Activated CD4-positive, alpha-beta T cell treated with anti-CD3 and anti-CD28 coated beads, Interleukin-2, Interleukin-6, amounts not matched to agents 100 ng/mL and 50 ng/mL, durations not matched to agents 16 hours and 8 hours (primary cell): Measurements from ENCODE around the gene PDCD1.

Source experiments
- DNase-seq: peaks from one replicate; pipeline ENCODE4 v3.0.0-alpha.2; 2020

The PDCD1 gene

GRCh38 chr2:241895427-241895711 lies 36.7 kb upstream of the PDCD1 start:
- no peak for DNase-seq

GRCh38 chr2:241894681-241895426 lies 36.2 kb upstream of the PDCD1 start:
- no peak for DNase-seq

- no peak for DNase-seq
Measured at GRCh38 chr2:241894056-241894641, 35.5 kb upstream of the PDCD1 start.

- DNase-seq, result no peak
Measured at GRCh38 chr2:241893265-241893664, 34.6 kb upstream of the PDCD1 start.

- no peak for DNase-seq
Measured at GRCh38 chr2:241892299-241893137, 33.8 kb upstream of the PDCD1 start.

GRCh38 chr2:241891988-241892298 lies 33.2 kb upstream of the PDCD1 start:
- no peak for DNase-seq

GRCh38 chr2:241891315-241891987 lies 32.8 kb upstream of the PDCD1 start:
- no peak for DNase-seq

GRCh38 chr2:241890524-241891235 lies 32.0 kb upstream of the PDCD1 start:
- no peak for DNase-seq

GRCh38 chr2:241888641-241889040 lies 29.9 kb upstream of the PDCD1 start:
- no peak for DNase-seq

- DNase-seq, result no peak
Measured at GRCh38 chr2:241887806-241888522, 29.3 kb upstream of the PDCD1 start.

- no peak for DNase-seq
Measured at GRCh38 chr2:241886840-241887447, 28.2 kb upstream of the PDCD1 start.

GRCh38 chr2:241885946-241886643 lies 27.4 kb upstream of the PDCD1 start:
- DNase-seq, result no peak

- DNase-seq, result no peak
Measured at GRCh38 chr2:241885291-241885945, 26.7 kb upstream of the PDCD1 start.

GRCh38 chr2:241884951-241885290 lies 26.2 kb upstream of the PDCD1 start:
- DNase-seq, result no peak

- no peak for DNase-seq
Measured at GRCh38 chr2:241882091-241882625, 23.5 kb upstream of the PDCD1 start.

- DNase-seq, result no peak
Measured at GRCh38 chr2:241880311-241881073, 21.8 kb upstream of the PDCD1 start.

GRCh38 chr2:241879326-241879725 lies 20.6 kb upstream of the PDCD1 start:
- DNase-seq, result no peak

GRCh38 chr2:241877989-241878970 lies 19.6 kb upstream of the PDCD1 start:
- DNase-seq, result peak; percentile 89
